PC-9 (cell line): ENCODE results near the gene AHSG. TPM values are rescaled to one million over a fixed set of nuclear protein-coding genes. Genes with fewer than 3 reads are reported as not detected.

Experiments used
- BruUV-seq: library from RNA; stranded (reverse); fragments of 400-500 nt; replicated peaks from 2 replicates; lab custom pipeline; 2021; lab: Mats Ljungman, UMichigan
- CTCF ChIA-PET: fragments of 300-600 bp; sonication (Branson Sonifier 250); formaldehyde crosslinking; loops from one replicate; lab custom pipeline; 2022; ENCODE audit warnings: antibody characterized with exemption; lab: Charles Lee
- POLR2A ChIA-PET: fragments of 300-600 bp; sonication (Branson Sonifier 250); formaldehyde crosslinking; loops from one replicate; lab custom pipeline; 2022; ENCODE audit warnings: antibody characterized with exemption; ENCODE audit not compliant: unreplicated experiment; lab: Charles Lee
- DNase-seq, 2 experiments: peaks; one replicate each; pipeline versions ENCODE4 v3.0.0 to v3.0.0-alpha.2; 2015 to 2022; ENCODE audit warnings: mixed read lengths in 1 of 2
- H2AFZ ChIP-seq: fragments of 200-600 bp; sonication (generic); 2 replicates; pipeline ENCODE4 v1.8.1; 2017; ENCODE audit warnings: antibody characterized with exemption
- H3F3A ChIP-seq: fragments of 200-600 bp; sonication (generic); 2 replicates; pipeline ENCODE4 v1.8.1; 2017; ENCODE audit warnings: antibody characterized with exemption, mild to moderate bottlenecking, low read depth; ENCODE audit not compliant: insufficient read depth
- H3K27ac ChIP-seq: fragments of 200-600 bp; sonication (generic); 2 replicates; pipeline ENCODE4 v1.6.1; 2016; ENCODE audit warnings: mixed run types
- H3K27me3 ChIP-seq: fragments of 200-600 bp; sonication (generic); 2 replicates; pipeline ENCODE4 v1.6.1; 2016; ENCODE audit warnings: low read depth, mixed run types; ENCODE audit not compliant: insufficient read depth
- H3K36me3 ChIP-seq: fragments of 200-600 bp; sonication (generic); 2 replicates; pipeline ENCODE4 v1.6.1; 2016; ENCODE audit warnings: low read depth, mixed run types
- H3K4me1 ChIP-seq: fragments of 200-600 bp; sonication (generic); replicated peaks from 2 replicates; pipeline ENCODE4 v1.6.1; 2016; ENCODE audit warnings: mixed run types; ENCODE audit not compliant: insufficient read depth
- H3K4me2 ChIP-seq: fragments of 200-600 bp; sonication (generic); 2 replicates; pipeline ENCODE4 v1.6.1; 2017; ENCODE audit warnings: mixed run types
- H3K4me3 ChIP-seq: fragments of 200-600 bp; sonication (generic); 2 replicates; pipeline ENCODE4 v1.6.1; 2016; ENCODE audit warnings: mixed run types
- H3K79me2 ChIP-seq: fragments of 200-600 bp; sonication (generic); 2 replicates; pipeline ENCODE4 v1.6.1; 2017; ENCODE audit warnings: low read depth, mixed run types
- H3K9me2 ChIP-seq: fragments of 200-600 bp; sonication (generic); 2 replicates; pipeline ENCODE4 v1.8.1; 2017; ENCODE audit warnings: mild to moderate bottlenecking; ENCODE audit not compliant: insufficient read depth
- H3K9me3 ChIP-seq: fragments of 200-600 bp; sonication (generic); 2 replicates; pipeline ENCODE4 v1.8.1; 2016; ENCODE audit warnings: low read depth; ENCODE audit not compliant: insufficient read depth
- H4K20me1 ChIP-seq: fragments of 200-600 bp; sonication (generic); 2 replicates; pipeline ENCODE4 v1.8.1; 2017; ENCODE audit not compliant: insufficient read depth
- CTCF ChIP-seq: fragments of 200-600 bp; sonication (generic); conservative IDR thresholded peaks from 2 replicates; pipeline ENCODE4 v1.6.1; 2017; ENCODE audit warnings: mixed run types, antibody characterized with exemption, mild to moderate bottlenecking, moderate library complexity
- EZH2 ChIP-seq: fragments of 200-600 bp; sonication (generic); IDR thresholded peaks from 2 replicates; pipeline ENCODE4 v1.8.0; 2017; ENCODE audit warnings: antibody characterized with exemption, low read depth
- intact Hi-C: fragments of 100-400 bp; cut with micrococcal nuclease; formaldehyde crosslinking; loops from one replicate; pipeline ENCODE4 v1.10.0; 2022; ENCODE audit not compliant: unreplicated experiment
- total RNA-seq: library from RNA; stranded (reverse); gene quantifications from 2 replicates; pipeline ENCODE4 v1.2.3, GENCODE V29; 2021

The AHSG gene
- total RNA-seq, 1 experiment from 2014 or later: not detected

- DNase-seq: peak; percentile 67 to 70
- Histone ChIP-seq H3K4me3 (no peak overlapping the region), H3K79me2 (no peaks in the 10 kb centered on the region), H3K4me2 (peak overlapping the region; percentile 26), H3K4me1 (peaks cover 26% of the 10 kb centered on the region), H3K9me3 (no peaks in the 10 kb centered on the region), H3F3A (peaks cover 12% of the 10 kb centered on the region; the same call in 1 of the 2 replicates), H2AFZ (0 out of 2 replicates have a peak overlapping the region, but pooled peaks have one; percentile 8), H4K20me1 (no peaks in the 10 kb centered on the region), H3K27ac (no peak overlapping the region), H3K36me3 (no peaks in the 10 kb centered on the region), H3K9me2 (no peaks in the 10 kb centered on the region), H3K27me3 (no peaks in the 10 kb centered on the region)
- intact Hi-C loops: no loop called here
- BruUV-seq: no TSS peak
- TF ChIP-seq EZH2 (no peak), CTCF (no peak)
- ChIA-PET CTCF (no interaction called here), POLR2A (no interaction called here)
These were observed 27.6 kb downstream of the AHSG start for GRCh38 chr3:186640473-186640818.

GRCh38 chr3:186640929-186641328 lies 28.1 kb downstream of the AHSG start:
- peak overlapping the region; percentile 26; the same call in 1 of the 2 replicates for H3K4me2 ChIP-seq
- no peaks in the 10 kb centered on the region for H3K9me3 ChIP-seq
- no TSS peak for BruUV-seq
- ChIA-PET CTCF (no interaction called here), POLR2A (no interaction called here)
- H3K79me2 ChIP-seq: no peaks in the 10 kb centered on the region
- DNase-seq: no peak
- no peaks in the 10 kb centered on the region for H3K9me2 ChIP-seq
- no peak overlapping the region for H2AFZ ChIP-seq
- no peak overlapping the region for H3K27ac ChIP-seq
- H3K4me3 ChIP-seq: no peak overlapping the region
- H4K20me1 ChIP-seq: no peaks in the 10 kb centered on the region
- intact Hi-C loops: no loop called here
- H3K27me3 ChIP-seq: no peaks in the 10 kb centered on the region
- peaks cover 12% of the 10 kb centered on the region; the same call in 1 of the 2 replicates for H3F3A ChIP-seq
- H3K4me1 ChIP-seq: peaks cover 26% of the 10 kb centered on the region
- H3K36me3 ChIP-seq: no peaks in the 10 kb centered on the region
- no peak for TF ChIP-seq EZH2

- no peaks in the 10 kb centered on the region for H3K27me3 ChIP-seq
- no peak overlapping the region for H3K4me3 ChIP-seq
- intact Hi-C loops: no loop called here
- no peak overlapping the region for H2AFZ ChIP-seq
- H3K4me1 ChIP-seq: peaks cover 26% of the 10 kb centered on the region
- H3K4me2 ChIP-seq: no peak overlapping the region
- TF ChIP-seq CTCF (no peak), EZH2 (no peak)
- H3K9me2 ChIP-seq: no peaks in the 10 kb centered on the region
- H3K79me2 ChIP-seq: no peaks in the 10 kb centered on the region
- no peaks in the 10 kb centered on the region for H4K20me1 ChIP-seq
- DNase-seq: no peak
- H3F3A ChIP-seq: peaks cover 12% of the 10 kb centered on the region; the same call in 1 of the 2 replicates
- no peak overlapping the region for H3K27ac ChIP-seq
- CTCF ChIA-PET: no interaction called here
- POLR2A ChIA-PET: no interaction called here
- BruUV-seq: no TSS peak
- no peaks in the 10 kb centered on the region for H3K36me3 ChIP-seq
- no peaks in the 10 kb centered on the region for H3K9me3 ChIP-seq
These were observed 29.2 kb downstream of the AHSG start for GRCh38 chr3:186642014-186642413.

GRCh38 chr3:186643493-186643892 lies 30.6 kb downstream of the AHSG start:
- Histone ChIP-seq H3K4me2 (no peak overlapping the region), H3K9me2 (no peaks in the 10 kb centered on the region), H3K79me2 (no peaks in the 10 kb centered on the region), H3K27me3 (no peaks in the 10 kb centered on the region), H3K4me3 (no peak overlapping the region), H3K9me3 (no peaks in the 10 kb centered on the region), H3K4me1 (peaks cover 26% of the 10 kb centered on the region), H2AFZ (no peak overlapping the region), H4K20me1 (no peaks in the 10 kb centered on the region), H3K27ac (no peak overlapping the region), H3K36me3 (no peaks in the 10 kb centered on the region), H3F3A (peaks cover 12% of the 10 kb centered on the region; the same call in 1 of the 2 replicates)
- no peak for DNase-seq
- no TSS peak for BruUV-seq
- ChIA-PET CTCF (interaction anchor here (0.6 to 2.0 kb wide), 2 partner anchors 26 to 990 kb away, joined by 3 to 8 read pairs; no protein-coding TSS in a partner anchor), POLR2A (interaction anchor here (0.7 kb wide), 2 partner anchors 110 to 155 kb away, joined by 3 read pairs; no protein-coding TSS in a partner anchor)
- TF ChIP-seq EZH2: no peak
- TF ChIP-seq CTCF: no peak
- intact Hi-C loops: no loop called here
